Measurements from ENCODE around the gene WFDC1. TPM values are rescaled to one million over a fixed set of nuclear protein-coding genes. Genes with fewer than 3 reads are reported as not detected.
"Not testable (repeated sequence)": the region's sequence is repeated elsewhere in the genome, so short reads cannot be mapped to it uniquely, and the experiment has no call there.

Gene WFDC1
- total RNA-seq, 1 donor from 2014 or later: not detected

- DNase-seq (ENCODE audit: low spot score): no peak
- Mint-ChIP-seq H3K9me3 (peaks cover 15% of the 10 kb centered on the region), H3K4me3 (no peak overlapping the region), H3K27ac (no peak overlapping the region), H3K27me3 (ENCODE audit: insufficient read depth, low read depth) (peaks cover 2% of the 10 kb centered on the region), H3K4me1 (no peaks in the 10 kb centered on the region), H3K36me3 (no peaks in the 10 kb centered on the region)
- Histone ChIP-seq H3K27ac (no peak overlapping the region), H3K9ac (no peak overlapping the region), H3K9me3 (ENCODE audit: low read depth) (no peaks in the 10 kb centered on the region), H3K4me1 (no peaks in the 10 kb centered on the region), H2AFZ (replicated peaks) (no peak overlapping the region), H3K79me2 (ENCODE audit: low read depth) (no peaks in the 10 kb centered on the region), H3K36me3 (no peaks in the 10 kb centered on the region), H3K4me2 (no peak overlapping the region), H3F3A (ENCODE audit: low read depth) (no peaks in the 10 kb centered on the region), H4K20me1 (ENCODE audit: low read depth) (no peaks in the 10 kb centered on the region), H3K27me3 (no peaks in the 10 kb centered on the region), H3K4me3 (no peak overlapping the region)
- TF ChIP-seq EZH2 (IDR thresholded peaks at IDR 0.05) (no peak), CTCF (IDR thresholded peaks at IDR 0.05) (no peak), EZH2phosphoT487 (IDR thresholded peaks at IDR 0.05) (no peak)
These were observed 45.8 kb downstream of the WFDC1 start for GRCh38 chr16:84340325-84341040.

GRCh38 chr16:84341528-84342295 is 47.0 kb downstream of the WFDC1 start:
- no peaks in the 10 kb centered on the region for H3F3A ChIP-seq (ENCODE audit: low read depth)
- H3K4me3 Mint-ChIP-seq: no peak overlapping the region
- H4K20me1 ChIP-seq (ENCODE audit: low read depth): no peaks in the 10 kb centered on the region
- H3K36me3 Mint-ChIP-seq: no peaks in the 10 kb centered on the region
- H3K9ac ChIP-seq: no peak overlapping the region
- no peaks in the 10 kb centered on the region for H3K27me3 ChIP-seq
- DNase-seq (ENCODE audit: low spot score): no peak
- no peaks in the 10 kb centered on the region for H3K4me1 Mint-ChIP-seq
- H3K4me1 ChIP-seq: no peaks in the 10 kb centered on the region
- H3K9me3 Mint-ChIP-seq: peaks cover 8% of the 10 kb centered on the region
- H3K36me3 ChIP-seq: no peaks in the 10 kb centered on the region
- TF ChIP-seq CTCF (IDR thresholded peaks at IDR 0.05) (no peak), EZH2 (IDR thresholded peaks at IDR 0.05) (no peak), EZH2phosphoT487 (IDR thresholded peaks at IDR 0.05) (no peak)
- H3K4me3 ChIP-seq: no peak overlapping the region
- no peak overlapping the region for H3K27ac ChIP-seq
- no peaks in the 10 kb centered on the region for H3K79me2 ChIP-seq (ENCODE audit: low read depth)
- peak overlapping the region; percentile 60 for H3K27ac Mint-ChIP-seq
- H3K4me2 ChIP-seq: no peak overlapping the region
- peaks cover 2% of the 10 kb centered on the region for H3K27me3 Mint-ChIP-seq (ENCODE audit: insufficient read depth, low read depth)
- H2AFZ ChIP-seq (replicated peaks): no peak overlapping the region
- no peaks in the 10 kb centered on the region for H3K9me3 ChIP-seq (ENCODE audit: low read depth)

- H3K79me2 ChIP-seq (ENCODE audit: low read depth); H3K36me3 Mint-ChIP-seq; DNase-seq (ENCODE audit: low spot score): not testable (repeated sequence)
These were observed 49.1 kb downstream of the WFDC1 start for GRCh38 chr16:84343800-84344199.

GRCh38 chr16:84344781-84345180 is 50.1 kb downstream of the WFDC1 start:
- H3K36me3 ChIP-seq: no peaks in the 10 kb centered on the region
- H3K27me3 ChIP-seq: no peaks in the 10 kb centered on the region
- no peak overlapping the region for H3K27ac ChIP-seq
- no peak overlapping the region for H3K9ac ChIP-seq
- no peaks in the 10 kb centered on the region for H3F3A ChIP-seq (ENCODE audit: low read depth)
- no peak overlapping the region for H2AFZ ChIP-seq (replicated peaks)
- H3K79me2 ChIP-seq (ENCODE audit: low read depth): no peaks in the 10 kb centered on the region
- H3K4me3 ChIP-seq: no peak overlapping the region
- no peaks in the 10 kb centered on the region for H3K36me3 Mint-ChIP-seq
- no peak for DNase-seq (ENCODE audit: low spot score)
- H3K27ac Mint-ChIP-seq: no peak overlapping the region
- H3K9me3 Mint-ChIP-seq: no peaks in the 10 kb centered on the region
- peaks cover 2% of the 10 kb centered on the region for H3K27me3 Mint-ChIP-seq (ENCODE audit: insufficient read depth, low read depth)
- no peaks in the 10 kb centered on the region for H3K9me3 ChIP-seq (ENCODE audit: low read depth)
- H4K20me1 ChIP-seq (ENCODE audit: low read depth): no peaks in the 10 kb centered on the region
- no peak overlapping the region for H3K4me2 ChIP-seq
- H3K4me1 Mint-ChIP-seq: no peaks in the 10 kb centered on the region
- TF ChIP-seq CTCF (IDR thresholded peaks at IDR 0.05): no peak
- TF ChIP-seq EZH2phosphoT487 (IDR thresholded peaks at IDR 0.05): no peak
- TF ChIP-seq EZH2 (IDR thresholded peaks at IDR 0.05): no peak
- no peak overlapping the region for H3K4me3 Mint-ChIP-seq
- no peaks in the 10 kb centered on the region for H3K4me1 ChIP-seq

More at GRCh38 chr16:84343800-84344199, 49.1 kb downstream of the WFDC1 start:
- H3F3A ChIP-seq (ENCODE audit: low read depth); H3K36me3 ChIP-seq; H3K4me3 Mint-ChIP-seq; H3K4me3 ChIP-seq; H2AFZ ChIP-seq (replicated peaks); H3K27me3 ChIP-seq; H3K27me3 Mint-ChIP-seq (ENCODE audit: insufficient read depth, low read depth); H3K9me3 ChIP-seq (ENCODE audit: low read depth); H3K4me2 ChIP-seq; H3K4me1 Mint-ChIP-seq; H3K9ac ChIP-seq; H3K27ac Mint-ChIP-seq; H4K20me1 ChIP-seq (ENCODE audit: low read depth); H3K9me3 Mint-ChIP-seq; H3K4me1 ChIP-seq; H3K27ac ChIP-seq: not testable (repeated sequence)

Data from neural progenitor cell (in vitro differentiated cells).